Nephron (organoid): ENCODE data around the gene GJC2.

Source experiments
- H3K27ac Mint-ChIP-seq, 3 experiments: 2 replicates each; pipeline ENCODE4 v1.8.0; 2020; ENCODE audit warnings: mixed read lengths in 3 of 3, mild to moderate bottlenecking in 2 of 3, moderate library complexity in 1 of 3
- H3K27me3 Mint-ChIP-seq: 2 replicates; pipeline ENCODE4 v1.8.0; 2021; ENCODE audit warnings: low read depth, mild to moderate bottlenecking, moderate library complexity, mixed read lengths
- H3K36me3 Mint-ChIP-seq: 2 replicates; pipeline ENCODE4 v1.8.0; 2020; ENCODE audit warnings: low read depth, mixed read lengths
- H3K4me1 Mint-ChIP-seq: 2 replicates; pipeline ENCODE4 v1.8.0; 2020; ENCODE audit warnings: mixed read lengths
- H3K4me3 Mint-ChIP-seq, 3 experiments: 2 replicates each; pipeline ENCODE4 v1.8.0; 2020; ENCODE audit warnings: mild to moderate bottlenecking in 3 of 3, mixed read lengths in 3 of 3, moderate library complexity in 2 of 3
- H3K9me3 Mint-ChIP-seq: 2 replicates; pipeline ENCODE4 v1.8.0; 2020; ENCODE audit warnings: mixed read lengths
- CTCF ChIP-seq, 3 experiments: fragments of 200-600 bp; sonication (generic); IDR thresholded peaks; one replicate each; pipeline ENCODE4 v1.5.0; 2021; ENCODE audit warnings: antibody characterized with exemption in 3 of 3; ENCODE audit not compliant: unreplicated experiment in 3 of 3

GJC2 gene

GRCh38 chr1:228194921-228195812 lies 45.4 kb downstream of the GJC2 start:
- Mint-ChIP-seq H3K9me3 (peaks cover 19% of the 10 kb centered on the region), H3K27me3 (no peaks in the 10 kb centered on the region), H3K36me3 (peaks cover 24% of the 10 kb centered on the region), H3K4me3 (no peak overlapping the region), H3K27ac (no peak overlapping the region), H3K4me1 (no peaks in the 10 kb centered on the region)
- TF ChIP-seq CTCF (IDR thresholded peaks at IDR 0.05; ENCODE audit: unreplicated experiment in 3 of 3): no peak

GRCh38 chr1:228197555-228198147 lies 47.9 kb downstream of the GJC2 start:
- TF ChIP-seq CTCF (IDR thresholded peaks at IDR 0.05; ENCODE audit: unreplicated experiment in 3 of 3): no peak
- Mint-ChIP-seq H3K36me3 (peaks cover 32% of the 10 kb centered on the region), H3K27ac (no peak overlapping the region), H3K4me1 (no peaks in the 10 kb centered on the region), H3K4me3 (no peak overlapping the region), H3K9me3 (peaks cover 29% of the 10 kb centered on the region), H3K27me3 (no peaks in the 10 kb centered on the region)

- Mint-ChIP-seq H3K4me3 (no peak overlapping the region), H3K9me3 (peaks cover 29% of the 10 kb centered on the region), H3K4me1 (no peaks in the 10 kb centered on the region), H3K27me3 (no peaks in the 10 kb centered on the region), H3K27ac (no peak overlapping the region), H3K36me3 (peaks cover 32% of the 10 kb centered on the region)
- no peak for TF ChIP-seq CTCF (IDR thresholded peaks at IDR 0.05; ENCODE audit: unreplicated experiment in 3 of 3)
Measured at GRCh38 chr1:228198977-228199590, 49.4 kb downstream of the GJC2 start.

GRCh38 chr1:228204958-228205357 lies 55.2 kb downstream of the GJC2 start:
- TF ChIP-seq CTCF (IDR thresholded peaks at IDR 0.05; ENCODE audit: unreplicated experiment in 3 of 3): no peak
- Mint-ChIP-seq H3K27ac (no peak overlapping the region), H3K27me3 (peaks cover 3% of the 10 kb centered on the region), H3K4me1 (peaks cover 17% of the 10 kb centered on the region), H3K9me3 (peaks cover 11% of the 10 kb centered on the region), H3K4me3 (no peak overlapping the region), H3K36me3 (peaks cover 9% of the 10 kb centered on the region)

- Mint-ChIP-seq H3K9me3 (peaks cover 8% of the 10 kb centered on the region), H3K4me1 (peaks cover 17% of the 10 kb centered on the region), H3K36me3 (peaks cover 6% of the 10 kb centered on the region), H3K27me3 (peaks cover 3% of the 10 kb centered on the region), H3K4me3 (peak overlapping the region in 2 of 3 experiments; percentile 14 to 15), H3K27ac (peak overlapping the region in 2 of 3 experiments; percentile 44)
- no peak for TF ChIP-seq CTCF (IDR thresholded peaks at IDR 0.05; ENCODE audit: unreplicated experiment in 3 of 3)
Measured at GRCh38 chr1:228205526-228206436, 56.1 kb downstream of the GJC2 start.
